Cardiac septum (tissue), 1 donor: ENCODE data around the gene PLCL1. TPM values are rescaled to one million over a fixed set of nuclear protein-coding genes. Genes with fewer than 3 reads are reported as not detected.

Experiments used
- DNase-seq: peaks from one replicate; pipeline ENCODE4 v3.0.0-alpha.2; 2020; ENCODE audit warnings: low spot score
- intact Hi-C: fragments of 100-400 bp; cut with DNase I; formaldehyde crosslinking; loops from one replicate; pipeline ENCODE4 v1.14.0; 2022
- total RNA-seq: library from RNA; stranded (reverse); fragmentation: NEBNext Ultra II Directional; extraction: Animal tissue kit (Norgen Biotek cat#: 25700); gene quantifications from one replicate; pipeline ENCODE4 v1.2.1, GENCODE V29; 2021
- donor health status: DM: no; HTN: no; CAD: no.

PLCL1 gene
- total RNA-seq, 1 donor from 2014 or later: 82.5 TPM

DNA sequence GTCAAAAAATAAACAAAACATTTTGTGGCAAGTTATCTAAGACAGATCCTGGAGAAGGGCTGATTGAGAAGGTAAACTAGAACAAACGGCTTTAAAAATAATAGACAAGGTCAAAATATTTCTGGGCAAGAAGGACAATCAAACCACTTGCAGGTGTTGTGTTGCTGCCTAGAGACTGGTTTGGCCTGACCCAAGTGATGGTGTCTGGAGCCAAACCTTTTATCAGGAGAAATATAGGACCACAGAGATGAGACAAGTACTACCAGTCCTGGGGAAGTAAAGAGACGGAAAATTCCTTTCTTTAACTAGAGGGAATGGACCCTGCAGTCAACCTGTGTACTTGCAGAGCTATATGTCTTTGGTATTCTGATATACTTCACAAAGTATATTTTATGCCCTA is 44.2 kb downstream of the PLCL1 start:
- intact Hi-C loops: no loop called here
- DNase-seq: no peak

DNA sequence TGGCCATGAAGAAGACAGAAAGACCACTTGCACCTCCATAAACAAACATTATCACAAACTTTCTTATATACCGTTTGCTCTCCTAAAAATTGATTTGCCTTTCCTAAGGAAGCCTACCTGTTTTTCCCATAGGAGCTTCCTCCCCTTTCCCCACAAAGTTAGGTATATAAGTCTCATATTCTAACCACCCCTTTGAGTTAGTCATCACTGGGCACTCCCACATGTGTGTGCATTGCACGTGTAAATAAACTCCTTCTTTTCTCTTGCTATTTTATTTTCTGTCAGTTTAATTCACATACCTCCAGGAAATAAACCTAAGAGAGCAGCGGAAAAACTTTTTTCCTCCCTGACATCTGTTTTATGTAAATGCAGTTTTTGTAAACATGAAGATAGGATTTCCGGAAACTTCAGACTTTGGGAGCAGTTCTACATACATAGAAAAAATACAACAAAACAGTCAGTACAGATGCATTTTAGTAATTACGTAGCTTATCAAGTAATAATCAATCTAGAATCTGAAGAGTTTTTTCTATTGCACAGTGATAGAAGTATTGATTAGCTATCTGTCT is 46.6 kb downstream of the PLCL1 start:
- intact Hi-C loops: no loop called here
- DNase-seq: no peak

DNA sequence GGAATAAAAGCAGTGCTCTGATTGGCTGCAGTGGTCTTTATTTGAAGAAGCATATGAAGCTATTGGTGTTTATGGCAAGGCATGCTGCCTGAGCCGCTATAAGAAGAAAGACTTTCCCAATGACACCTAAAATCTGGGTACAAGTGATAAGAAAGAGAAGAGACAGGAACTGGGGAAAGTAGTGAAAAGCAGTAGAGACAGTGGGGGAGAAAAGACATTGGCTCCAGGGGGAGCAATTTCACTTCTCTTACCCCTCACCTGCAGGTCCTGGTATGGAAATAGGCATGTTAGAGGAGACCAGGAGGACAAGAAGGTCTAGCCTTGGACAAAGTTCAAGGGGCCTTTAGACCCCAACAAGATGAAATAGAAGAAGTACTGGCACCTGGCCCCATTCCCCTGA is 47.1 kb downstream of the PLCL1 start:
- intact Hi-C loops: no loop called here
- DNase-seq: no peak

DNA sequence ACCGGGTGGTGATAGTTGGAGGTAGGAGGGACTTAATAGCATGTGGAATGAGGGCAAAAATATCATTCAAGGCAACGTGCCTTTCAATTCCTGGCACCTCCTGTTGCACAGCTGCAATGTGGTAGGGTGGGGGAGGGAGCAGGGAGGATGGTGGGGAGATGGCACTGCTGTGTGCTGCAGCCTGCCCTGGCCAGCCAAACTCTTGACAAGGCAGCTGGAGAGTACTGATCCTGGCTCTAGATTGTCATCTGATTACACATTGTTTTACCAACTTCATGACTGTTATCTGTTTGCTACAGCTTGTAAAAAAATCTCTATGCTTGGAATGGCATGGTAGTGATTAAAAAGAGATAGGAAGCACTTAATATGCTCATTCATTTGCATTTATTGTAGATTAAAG is 47.7 kb downstream of the PLCL1 start:
- DNase-seq: no peak
- intact Hi-C loops: no loop called here

DNA sequence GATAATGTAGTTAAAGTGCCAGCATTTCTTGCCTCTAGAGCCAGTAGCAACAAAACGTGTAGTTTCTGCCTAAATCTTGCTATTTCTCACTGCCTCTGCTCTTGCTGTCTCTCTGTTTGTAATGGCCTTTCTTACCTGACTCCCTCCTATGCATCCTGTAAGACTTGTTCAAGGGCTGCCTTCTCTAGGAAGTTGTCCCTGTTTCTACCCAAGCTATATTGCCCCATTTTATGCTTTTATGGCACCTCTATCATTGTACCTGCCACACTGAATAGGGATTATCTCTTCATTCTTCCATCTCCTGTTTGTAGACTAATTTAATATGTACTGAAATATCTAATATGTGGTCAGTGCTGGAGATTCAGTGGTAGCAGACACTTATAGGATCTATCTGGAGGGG is 49.2 kb downstream of the PLCL1 start:
- no peak for DNase-seq
- intact Hi-C loops: no loop called here

DNA sequence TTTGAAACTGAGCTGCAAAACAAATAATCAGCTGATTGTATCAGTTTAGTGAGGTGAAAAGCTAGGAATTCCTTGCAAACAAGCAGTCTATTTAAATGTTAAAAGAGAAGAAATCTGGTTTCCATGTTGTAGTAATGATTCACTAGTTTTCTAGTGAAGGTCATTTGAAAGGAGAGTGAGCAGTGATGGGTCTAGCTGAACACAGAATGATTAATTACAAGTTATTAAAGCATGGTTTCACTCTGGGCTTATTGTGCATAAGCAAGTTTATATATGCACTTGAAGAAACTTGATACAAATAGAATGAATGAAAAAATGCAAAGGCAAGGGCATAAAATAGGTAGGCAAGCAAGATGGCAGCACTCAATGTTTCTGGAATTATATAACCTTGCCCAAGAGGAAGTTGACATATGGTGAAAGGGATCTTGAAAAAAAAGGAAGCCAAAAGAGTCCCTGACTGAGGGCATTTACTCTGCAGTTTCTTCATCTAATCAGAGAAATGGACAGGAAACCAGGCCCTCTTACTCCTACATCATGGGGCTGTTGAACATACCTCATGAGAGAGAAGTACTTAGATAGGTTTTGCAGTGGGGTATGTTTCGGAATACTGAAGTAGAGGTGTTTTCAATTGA is 53.2 kb downstream of the PLCL1 start:
- intact Hi-C loops: no loop called here
- no peak for DNase-seq

DNA sequence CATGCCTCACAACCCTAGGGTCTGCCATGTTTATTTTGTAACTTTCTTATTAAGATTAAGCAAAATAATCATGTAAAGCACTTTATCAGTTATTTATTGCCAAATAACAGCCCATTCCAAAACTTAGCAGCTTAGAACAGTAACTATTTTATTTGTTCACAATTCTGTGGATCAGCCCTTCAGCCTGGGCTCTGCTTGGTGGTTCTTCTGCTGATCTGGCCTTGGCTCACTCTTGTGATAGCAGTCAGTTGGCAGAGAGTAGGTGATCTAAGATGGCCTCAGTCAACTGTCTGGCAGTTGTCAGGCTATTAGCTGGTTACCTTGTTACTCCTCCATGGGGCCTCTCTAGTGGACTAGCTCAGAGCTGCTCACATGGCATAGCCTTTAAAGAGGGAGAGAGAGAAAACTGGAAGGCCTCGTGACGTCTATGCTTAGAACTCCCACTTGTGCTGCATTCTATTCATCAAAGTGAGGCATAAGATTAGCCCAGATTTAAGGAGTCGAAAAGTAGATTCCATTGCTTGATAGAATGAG is 54.3 kb downstream of the PLCL1 start:
- DNase-seq: no peak
- intact Hi-C loops: no loop called here

DNA sequence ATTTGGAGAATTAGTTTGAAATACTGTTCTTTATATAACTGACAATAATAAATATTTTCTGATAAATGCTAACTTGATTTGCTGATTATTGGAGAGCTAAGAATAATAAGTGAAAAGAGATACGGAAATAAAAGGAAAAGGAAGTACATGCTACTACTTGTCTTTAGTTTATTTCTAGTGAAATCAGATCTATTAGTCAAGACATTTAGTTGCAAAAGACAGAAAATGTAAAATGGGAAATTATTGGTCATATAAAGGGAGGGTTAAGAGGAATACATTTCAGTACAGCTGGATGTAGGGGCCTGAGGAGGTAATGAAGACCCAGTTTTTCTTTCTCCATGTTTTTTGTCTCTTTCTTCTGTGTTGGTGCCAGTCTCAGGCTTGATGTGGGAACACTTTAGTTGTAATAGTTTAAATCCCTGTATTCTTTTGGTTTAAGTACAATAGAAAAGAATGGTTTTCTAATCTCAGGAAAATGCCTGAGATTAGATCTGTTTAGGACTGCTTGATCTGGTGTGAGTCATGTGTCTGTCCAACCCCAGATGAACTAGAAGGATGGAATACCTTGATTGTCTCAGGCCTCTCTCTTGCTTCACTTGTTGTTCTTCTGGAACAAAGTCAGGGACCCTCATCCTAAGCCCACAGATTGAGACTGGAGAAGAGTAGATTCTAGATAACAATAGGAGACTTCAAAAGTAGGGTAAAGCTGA is 58.0 kb downstream of the PLCL1 start:
- no peak for DNase-seq
- intact Hi-C loops: no loop called here

DNA sequence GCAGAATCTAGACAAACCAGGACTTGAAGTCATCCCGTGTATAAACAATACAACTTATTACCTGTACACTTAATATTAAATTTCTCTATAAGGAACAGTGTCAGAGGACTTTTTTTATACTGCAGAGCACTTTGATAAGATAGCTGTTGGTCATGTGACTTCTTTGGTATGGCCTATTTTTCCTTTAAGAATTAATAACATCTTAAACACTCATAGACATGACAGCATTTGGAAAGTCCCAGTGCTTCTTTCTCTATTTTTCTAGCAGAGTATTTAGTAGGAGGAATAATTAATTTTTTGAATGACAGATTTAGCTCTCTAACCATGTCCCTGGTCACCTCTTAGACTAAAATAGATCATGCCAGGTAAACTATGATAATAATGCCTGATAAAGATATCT is 59.4 kb downstream of the PLCL1 start:
- DNase-seq: no peak
- intact Hi-C loops: no loop called here

DNA sequence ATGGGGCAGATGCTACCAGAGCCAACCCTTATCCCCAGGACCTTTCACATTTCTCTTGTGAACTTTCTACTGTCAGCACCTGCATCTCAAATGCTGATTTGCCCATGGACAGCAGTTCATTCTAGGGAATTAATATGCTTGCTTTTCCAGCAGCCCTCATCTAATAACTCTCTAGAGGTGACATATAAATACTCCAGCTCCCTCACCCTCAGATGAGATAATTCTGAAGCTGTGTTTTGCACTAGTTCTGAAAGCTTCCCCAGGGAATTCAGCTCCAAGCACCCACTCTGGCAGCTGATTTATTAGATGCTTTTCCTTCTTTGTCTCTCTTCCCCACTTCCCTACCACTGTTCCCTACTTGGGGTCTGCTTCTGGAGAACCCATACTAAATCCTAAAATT is 62.1 kb downstream of the PLCL1 start:
- DNase-seq: no peak
- intact Hi-C loops: no loop called here

DNA sequence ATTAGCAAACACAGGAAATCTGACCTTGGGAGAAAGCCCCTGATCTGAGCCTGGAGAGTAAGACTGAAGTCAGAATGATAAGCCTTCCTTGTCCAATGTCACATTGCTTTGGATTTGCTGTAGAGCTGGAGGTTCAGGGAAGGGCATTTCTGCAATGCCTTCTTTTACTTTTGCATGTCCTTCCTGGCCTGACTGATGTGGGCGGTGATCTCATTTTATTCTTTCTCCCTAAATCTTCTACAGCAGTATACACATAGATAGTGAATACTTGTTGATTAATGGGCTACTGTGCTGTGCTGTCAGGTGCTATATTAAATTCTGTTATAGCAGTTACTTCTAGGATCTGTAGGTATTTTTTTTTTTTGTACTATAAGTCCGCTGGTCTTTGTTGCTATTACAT is 62.6 kb downstream of the PLCL1 start:
- intact Hi-C loops: no loop called here

DNA sequence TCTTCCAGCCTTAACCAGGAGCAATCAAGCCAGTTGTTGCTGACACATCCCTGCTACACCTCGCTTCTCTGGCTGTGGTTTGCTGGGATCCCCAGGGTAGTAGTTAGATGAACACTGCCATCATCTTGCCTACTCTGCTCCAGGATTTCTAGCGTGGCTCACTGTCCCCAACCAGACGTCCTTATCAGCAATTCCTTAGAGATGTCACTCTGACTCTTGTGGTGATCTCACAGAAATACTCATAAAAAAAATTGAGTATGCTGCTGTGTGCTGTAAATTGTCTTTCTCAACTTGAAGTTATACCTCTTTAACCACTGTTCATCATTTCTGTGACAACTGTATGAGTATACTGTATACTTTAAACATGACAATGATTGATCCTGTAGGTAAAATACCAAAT is 63.2 kb downstream of the PLCL1 start:
- intact Hi-C loops: no loop called here
- no peak for DNase-seq

More for the DNA sequence above, 62.6 kb downstream of the PLCL1 start:
- no peak for DNase-seq

DNA sequence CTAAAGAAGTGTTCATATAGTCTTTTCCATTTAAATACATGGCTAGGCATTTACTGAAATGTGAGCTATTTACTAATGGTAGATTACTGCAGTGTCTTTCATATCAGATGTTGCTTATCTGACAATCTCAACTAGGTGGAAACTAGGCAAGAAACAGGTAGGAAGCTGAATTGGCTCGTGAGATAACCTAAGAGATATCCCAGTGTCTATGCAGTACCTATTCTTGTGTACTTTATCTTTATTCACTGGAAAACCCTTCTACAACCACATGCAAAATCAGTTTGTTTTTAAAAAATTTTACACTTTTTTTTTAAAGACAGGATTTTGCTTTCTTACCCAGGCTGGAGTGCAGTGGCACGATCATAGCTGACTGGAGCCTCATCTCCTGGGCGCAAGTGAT is 63.8 kb downstream of the PLCL1 start:
- intact Hi-C loops: no loop called here
- DNase-seq: no peak

DNA sequence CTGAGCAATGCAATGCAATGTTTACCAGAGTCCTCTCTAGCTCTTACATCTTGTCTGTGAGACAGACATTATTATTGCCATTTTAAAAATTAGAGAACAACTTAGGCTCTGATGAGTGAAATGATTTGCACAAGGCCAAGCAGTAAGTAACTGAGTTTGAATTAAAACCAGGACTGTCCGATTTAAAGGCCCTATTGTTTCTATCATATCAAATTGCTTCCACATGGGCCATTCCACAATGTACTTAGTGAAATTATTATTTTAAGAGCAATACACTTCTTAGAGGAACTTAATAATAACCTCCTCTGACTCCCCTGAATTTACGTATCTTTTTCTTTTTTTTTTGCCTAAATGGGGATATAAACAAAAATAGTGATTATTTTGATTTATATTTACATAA is 64.6 kb downstream of the PLCL1 start:
- intact Hi-C loops: no loop called here
- DNase-seq: no peak

DNA sequence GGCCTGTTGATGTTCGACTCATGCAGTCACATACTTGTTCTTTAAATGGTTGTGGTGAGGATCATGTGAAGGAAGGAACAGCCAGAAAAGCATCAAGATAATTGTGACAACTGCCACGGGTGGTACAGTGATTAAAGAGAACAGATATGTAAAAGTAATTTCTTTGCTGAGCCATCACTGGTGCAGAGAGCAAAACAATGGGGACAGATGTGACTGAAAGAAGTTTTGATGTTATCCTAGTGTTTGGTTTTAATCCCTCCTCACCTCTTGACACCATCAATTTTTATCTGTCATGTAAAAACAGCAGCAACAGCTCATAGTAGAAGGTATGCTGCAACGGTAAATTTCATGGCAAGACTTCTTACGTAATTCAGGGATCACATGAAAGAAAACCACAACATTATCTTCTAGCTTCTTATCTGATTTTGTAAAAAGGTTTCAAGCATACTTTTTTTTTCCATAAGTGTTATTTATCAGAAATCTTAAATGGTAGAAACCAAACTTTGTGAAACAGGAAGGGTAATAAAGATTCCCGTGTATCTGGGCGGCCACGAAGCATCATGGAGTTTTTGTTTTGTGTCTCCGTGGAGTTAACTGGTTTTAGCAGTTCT is 65.2 kb downstream of the PLCL1 start:
- intact Hi-C loops: no loop called here
- DNase-seq: no peak

DNA sequence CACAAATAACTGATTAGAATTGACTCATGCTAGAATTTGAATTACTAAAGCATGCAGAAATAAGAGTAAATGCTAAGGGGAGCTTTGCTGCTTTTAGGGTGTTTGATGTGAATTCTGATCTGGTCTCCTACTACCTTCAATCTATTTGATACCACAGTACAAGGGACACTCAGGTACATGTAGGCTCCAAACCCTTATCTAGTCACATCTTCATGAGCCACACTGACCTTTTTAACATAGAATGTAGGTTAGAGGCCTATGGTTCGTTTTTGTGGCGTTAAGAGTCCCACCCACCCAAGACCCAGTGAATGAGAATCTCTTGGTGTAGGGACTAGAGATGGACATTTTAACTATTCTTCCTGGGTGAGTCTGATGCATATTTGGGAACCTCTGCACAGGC is 65.7 kb downstream of the PLCL1 start:
- no peak for DNase-seq
- intact Hi-C loops: no loop called here

DNA sequence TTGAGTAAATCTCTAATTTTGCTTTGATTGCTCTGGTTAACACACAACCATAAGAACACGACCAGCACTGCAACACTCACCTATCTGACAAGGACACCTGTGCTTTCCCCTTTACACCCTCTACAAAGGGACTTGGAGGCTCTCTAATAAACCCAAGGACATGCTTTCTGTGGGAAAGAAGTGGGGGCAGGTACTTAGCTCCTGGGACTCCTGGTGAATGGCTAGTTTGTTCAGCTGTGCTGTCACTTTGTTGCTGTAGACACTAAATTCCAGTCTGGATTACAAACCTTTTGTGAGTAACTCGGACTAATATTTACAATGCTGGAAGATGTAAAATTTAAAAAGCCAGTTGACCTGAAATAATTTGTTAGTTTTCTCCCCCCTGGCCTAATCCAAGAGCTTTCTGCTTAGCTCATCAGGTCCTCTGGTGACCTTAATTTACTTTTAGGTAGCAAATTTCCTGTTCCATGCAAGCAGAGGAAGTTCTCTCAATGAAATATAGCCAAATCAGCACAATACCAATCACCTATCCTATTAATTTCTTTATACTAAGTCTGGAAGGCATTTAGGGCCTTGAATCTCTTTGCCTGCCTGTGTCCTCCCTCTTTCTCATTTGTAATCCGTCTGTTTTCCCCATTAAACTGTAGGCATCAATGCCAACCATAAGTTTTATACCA is 67.5 kb downstream of the PLCL1 start:
- intact Hi-C loops: no loop called here
- no peak for DNase-seq

DNA sequence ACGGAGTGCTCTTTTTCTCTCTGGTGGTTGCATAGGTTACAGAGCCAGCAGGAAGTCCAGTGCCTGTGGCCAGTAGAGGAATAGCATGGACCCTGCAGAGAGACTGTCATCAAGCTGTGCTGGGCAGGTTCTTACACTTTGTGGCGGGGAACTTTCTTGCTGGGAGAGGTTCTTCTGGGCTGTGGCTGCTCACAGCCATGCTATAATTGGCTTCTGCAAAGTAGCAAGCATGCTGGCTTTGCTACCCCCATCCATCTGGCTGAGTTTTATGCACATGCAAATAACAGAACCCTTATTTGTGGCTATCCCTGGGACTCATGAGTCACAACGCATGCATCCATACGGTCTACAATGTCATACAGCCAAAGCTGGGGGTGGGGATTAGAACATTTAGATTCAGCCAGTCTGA is 68.9 kb downstream of the PLCL1 start:
- DNase-seq: peak; percentile 76
- intact Hi-C loops: no loop called here

DNA sequence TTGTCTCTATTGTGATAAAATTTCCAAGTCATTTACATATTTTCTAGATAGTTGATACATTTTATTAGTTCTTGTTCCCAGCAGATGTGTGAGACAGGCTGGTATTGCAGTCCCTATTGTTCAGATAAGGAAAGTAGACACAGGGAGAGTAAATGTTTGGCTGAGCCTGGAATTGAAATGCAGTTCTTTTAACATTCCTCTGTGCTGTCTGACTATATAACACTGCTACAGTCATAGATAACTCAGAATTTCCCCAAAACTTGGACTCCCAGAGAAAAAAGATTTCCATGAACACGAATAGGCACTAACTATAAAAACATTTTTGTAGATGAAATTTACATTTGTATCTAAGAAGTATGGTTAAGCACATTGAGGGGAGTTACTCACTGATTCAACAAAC is 71.4 kb downstream of the PLCL1 start:
- intact Hi-C loops: no loop called here
- DNase-seq: no peak

DNA sequence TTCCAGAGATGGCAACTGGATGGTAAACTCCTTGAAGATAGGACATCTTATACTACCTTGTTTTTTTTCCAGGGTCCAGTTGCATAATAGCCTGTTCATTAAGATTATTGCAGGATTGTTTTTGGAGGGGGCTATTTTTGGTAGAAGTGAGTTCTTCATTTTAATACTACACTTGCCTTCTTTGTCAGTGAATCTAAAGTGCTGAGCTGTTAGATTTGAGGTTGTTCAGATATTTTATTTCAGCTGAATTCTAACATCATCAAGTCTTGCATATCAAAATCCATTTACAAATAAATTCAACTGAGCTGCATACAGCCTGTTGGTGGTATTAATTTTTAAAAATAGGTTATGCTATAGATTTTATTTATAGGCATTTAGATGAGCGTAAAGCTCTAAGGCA is 72.1 kb downstream of the PLCL1 start:
- intact Hi-C loops: no loop called here
- DNase-seq: no peak
